Epithelial cell of esophagus (primary cell): ENCODE results near the gene ANKRD6.

Experiments
- DNase-seq: peaks from one replicate; pipeline ENCODE4 v3.0.0; 2010; ENCODE audit warnings: low read depth
- H3K4me3 ChIP-seq: 2 replicates; pipeline ENCODE4 v1.5.1; 2011; ENCODE audit warnings: mild to moderate bottlenecking, low read length, control low read depth
- TF ChIP-seq, protein P1 (sequence below): IDR thresholded peaks from 2 replicates; pipeline ENCODE4 v1.5.1; 2011; ENCODE audit warnings: low read depth, mild to moderate bottlenecking, low read length, control low read depth, inconsistent platforms; ENCODE audit not compliant: insufficient read depth; ENCODE audit errors: missing control alignments

Gene ANKRD6

DNA sequence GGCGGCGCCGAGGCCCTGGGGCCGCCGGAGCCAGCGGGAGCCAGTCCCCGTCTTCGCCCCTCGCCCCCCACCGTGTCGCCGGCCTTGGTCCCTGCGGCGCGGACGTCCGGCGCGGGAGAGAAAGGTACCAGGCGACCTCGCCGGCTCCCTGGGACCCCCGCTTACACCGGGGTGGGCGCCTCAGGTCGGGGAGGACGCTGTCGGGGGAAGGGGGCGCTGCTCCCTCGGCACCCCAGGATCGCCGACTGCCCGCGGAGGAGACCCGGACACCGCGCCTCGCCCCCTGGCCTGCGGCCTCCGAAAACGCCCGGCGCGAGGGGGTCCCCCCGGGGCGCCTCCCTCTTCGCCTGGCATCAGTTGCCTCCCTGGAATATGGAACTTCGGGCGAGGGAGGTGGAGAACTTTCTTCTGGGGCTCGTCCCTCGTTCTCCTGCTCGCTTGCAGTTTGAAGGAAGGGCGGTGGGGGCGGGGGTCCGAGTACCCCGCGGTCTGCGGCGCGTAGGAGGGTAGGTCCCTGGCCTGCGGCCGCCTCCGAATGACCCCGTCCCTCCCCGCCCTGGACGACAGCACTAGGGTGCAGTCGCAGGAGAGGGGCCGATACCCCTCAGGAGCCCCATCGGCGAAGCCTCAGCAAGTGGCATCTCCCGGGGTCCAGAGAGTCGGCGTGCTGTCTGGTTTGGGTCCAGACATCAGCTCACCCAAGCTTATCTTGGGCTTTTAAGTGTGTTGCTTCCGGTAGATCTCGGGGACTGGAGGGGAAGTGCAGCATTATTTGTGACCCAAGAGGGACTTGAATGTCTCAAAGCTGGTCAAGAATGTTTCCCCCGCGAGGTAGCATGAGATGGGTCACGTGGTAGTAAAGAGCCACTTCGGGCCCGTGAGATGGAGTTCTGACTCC lies 549 bp downstream of the ANKRD6 start:
- DNase-seq = peak; percentile 21
- H3K4me3 ChIP-seq = peak overlapping the region; percentile 50
- TF ChIP-seq, protein P1, sequence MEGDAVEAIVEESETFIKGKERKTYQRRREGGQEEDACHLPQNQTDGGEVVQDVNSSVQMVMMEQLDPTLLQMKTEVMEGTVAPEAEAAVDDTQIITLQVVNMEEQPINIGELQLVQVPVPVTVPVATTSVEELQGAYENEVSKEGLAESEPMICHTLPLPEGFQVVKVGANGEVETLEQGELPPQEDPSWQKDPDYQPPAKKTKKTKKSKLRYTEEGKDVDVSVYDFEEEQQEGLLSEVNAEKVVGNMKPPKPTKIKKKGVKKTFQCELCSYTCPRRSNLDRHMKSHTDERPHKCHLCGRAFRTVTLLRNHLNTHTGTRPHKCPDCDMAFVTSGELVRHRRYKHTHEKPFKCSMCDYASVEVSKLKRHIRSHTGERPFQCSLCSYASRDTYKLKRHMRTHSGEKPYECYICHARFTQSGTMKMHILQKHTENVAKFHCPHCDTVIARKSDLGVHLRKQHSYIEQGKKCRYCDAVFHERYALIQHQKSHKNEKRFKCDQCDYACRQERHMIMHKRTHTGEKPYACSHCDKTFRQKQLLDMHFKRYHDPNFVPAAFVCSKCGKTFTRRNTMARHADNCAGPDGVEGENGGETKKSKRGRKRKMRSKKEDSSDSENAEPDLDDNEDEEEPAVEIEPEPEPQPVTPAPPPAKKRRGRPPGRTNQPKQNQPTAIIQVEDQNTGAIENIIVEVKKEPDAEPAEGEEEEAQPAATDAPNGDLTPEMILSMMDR = no peak

GRCh38 chr6:89434150-89434499 lies 1.2 kb downstream of the ANKRD6 start:
- TF ChIP-seq, protein P1 = no peak
- H3K4me3 ChIP-seq = peak overlapping the region; percentile 50
- no peak for DNase-seq

DNA sequence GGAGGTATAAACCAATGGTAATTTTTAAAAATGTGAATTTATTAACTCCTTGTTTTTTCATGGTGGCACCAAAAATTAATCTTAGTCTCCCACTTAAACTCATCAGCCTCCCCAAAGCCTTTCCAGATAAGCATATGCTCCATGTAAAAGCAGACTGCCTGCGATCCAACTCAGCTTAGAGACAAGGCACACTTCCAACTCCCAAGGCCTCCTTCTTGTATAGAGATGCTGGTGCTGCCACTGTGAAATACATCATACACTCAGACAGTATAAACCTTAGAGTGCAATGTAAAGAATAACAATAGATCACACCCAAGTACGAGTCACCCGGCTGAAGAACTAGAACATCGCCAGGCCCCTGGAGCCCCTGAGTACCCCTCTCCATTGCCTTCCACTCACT lies 2.0 kb downstream of the ANKRD6 start:
- H3K4me3 ChIP-seq = no peak overlapping the region
- TF ChIP-seq, protein P1 = no peak
- DNase-seq = no peak

GRCh38 chr6:89436226-89436625 lies 3.3 kb downstream of the ANKRD6 start:
- H3K4me3 ChIP-seq = no peak overlapping the region
- DNase-seq = peak; percentile 36
- TF ChIP-seq, protein P1 = no peak

GRCh38 chr6:89438248-89438647 lies 5.3 kb downstream of the ANKRD6 start:
- TF ChIP-seq, protein P1 = no peak
- peak; percentile 9 for DNase-seq
- no peak overlapping the region for H3K4me3 ChIP-seq

- no peak for DNase-seq
- TF ChIP-seq, protein P1 = no peak
- H3K4me3 ChIP-seq = no peak overlapping the region
Observed at GRCh38 chr6:89439014-89439413, 6.1 kb downstream of the ANKRD6 start.

GRCh38 chr6:89440200-89440599 lies 7.2 kb downstream of the ANKRD6 start:
- TF ChIP-seq, protein P1 = no peak
- no peak overlapping the region for H3K4me3 ChIP-seq
- DNase-seq = no peak
